K562 (cell line): ENCODE results near the gene HIF1AN. TPM values are rescaled to one million over a fixed set of nuclear protein-coding genes. Genes with fewer than 3 reads are reported as not detected.

Experiments used
- ATAC-seq: fragments of 200-7000 bp; cut with Tn5 transposase; 3 replicates; pipeline ENCODE4 v1.9.1; 2020; ENCODE audit warnings: moderate library complexity
- BruUV-seq: library from RNA; stranded (reverse); fragments of 400-500 nt; replicated peaks from 2 replicates; lab custom pipeline; 2021; lab: Mats Ljungman, UMichigan
- CTCF ChIA-PET: fragments of 300-600 bp; formaldehyde crosslinking; extraction: SDS; loops from one replicate; lab custom pipeline; 2021; ENCODE audit warnings: low intra/inter-chr PET ratio; lab: Yijun Ruan, JAX
- POLR2A ChIA-PET: fragments of 300-600, 350-650 bp; sonication (Branson Sonifier 250); formaldehyde crosslinking; extraction: SDS; loops from one replicate; lab custom pipeline; 2021; ENCODE audit warnings: antibody characterized with exemption, inconsistent platforms; lab: Yijun Ruan, JAX
- DNase-seq, 4 experiments: peaks; one replicate each; pipeline versions ENCODE4 v3.0.0 to v3.0.0-alpha.2; 2011 to 2018; ENCODE audit warnings: low spot score in 3 of 4, mixed read lengths in 3 of 4; ENCODE audit errors: extremely low read depth in 1 of 4
- FAIRE-seq: peaks from 2 replicates; lab custom pipeline; 2011; peaks lifted over from hg19 to GRCh38; lab: Jason Lieb, UNC
- H2AFZ ChIP-seq: 2 replicates; pipeline ENCODE4 v1.6.0; 2011; ENCODE audit warnings: low read depth, low read length, control low read depth, inconsistent platforms
- H3K27ac ChIP-seq: fragments of 200-600 bp; 3 replicates; pipeline ENCODE4 v1.8.0; 2011; ENCODE audit warnings: low read depth, mild to moderate bottlenecking, control low read depth, inconsistent platforms, low read length, moderate library complexity, mixed read lengths; ENCODE audit errors: extremely low read depth
- H3K27me3 ChIP-seq, 2 experiments: fragments of 300-600 bp in 1 of 2; 2 replicates in 1 of 2; 3 replicates in 1 of 2; pipeline versions ENCODE4 v1.6.0 to v1.8.0; 2011; ENCODE audit warnings: inconsistent platforms in 2 of 2, low read length in 2 of 2, mild to moderate bottlenecking in 1 of 2, mixed read lengths in 1 of 2, moderate library complexity in 1 of 2; ENCODE audit not compliant: control insufficient read depth in 2 of 2, insufficient read depth in 2 of 2
- H3K36me3 ChIP-seq: fragments of 300-600 bp; 3 replicates; pipeline ENCODE4 v1.8.0; 2011; ENCODE audit warnings: mild to moderate bottlenecking, low read length, inconsistent platforms; ENCODE audit not compliant: control insufficient read depth, insufficient read depth
- H3K4me1 ChIP-seq, 2 experiments: fragments of 200-600 bp in 1 of 2; replicated peaks in 1 of 2; 2 replicates in 1 of 2; 3 replicates in 1 of 2; pipeline versions ENCODE4 v1.5.1 to v1.8.0; 2011; ENCODE audit warnings: inconsistent platforms in 2 of 2, low read length in 2 of 2, mild to moderate bottlenecking in 1 of 2, mixed read lengths in 1 of 2, moderate library complexity in 1 of 2; ENCODE audit not compliant: control insufficient read depth in 2 of 2, insufficient read depth in 2 of 2
- H3K4me2 ChIP-seq: 2 replicates; pipeline ENCODE4 v1.6.1; 2011; ENCODE audit warnings: low read length, control low read depth, inconsistent platforms, mixed read lengths; ENCODE audit not compliant: insufficient read depth
- H3K4me3 ChIP-seq: fragments of 200-600 bp; sonication (generic), shearing (Covaris generic); 2 replicates; pipeline ENCODE4 v1.5.1; 2016; ENCODE audit warnings: control low read depth, inconsistent platforms
- H3K79me2 ChIP-seq: fragments of 200-600 bp; 3 replicates; pipeline ENCODE4 v1.8.0; 2011; ENCODE audit warnings: low read length, inconsistent platforms; ENCODE audit not compliant: control insufficient read depth, insufficient read depth
- H3K9ac ChIP-seq, 2 experiments: 2 replicates each; pipeline versions ENCODE4 v1.6.0 to v1.6.1; 2011; ENCODE audit warnings: low read depth in 2 of 2, low read length in 2 of 2, control low read depth in 1 of 2, inconsistent platforms in 1 of 2, mild to moderate bottlenecking in 1 of 2, mixed read lengths in 1 of 2; ENCODE audit not compliant: insufficient read depth in 1 of 2
- H3K9me1 ChIP-seq: one replicate; pipeline ENCODE4 v1.6.0; 2011; ENCODE audit warnings: inconsistent platforms, mild to moderate bottlenecking, low read length, moderate library complexity; ENCODE audit not compliant: control insufficient read depth, insufficient read depth
- H3K9me3 ChIP-seq: replicated peaks from 2 replicates; pipeline ENCODE4 v1.5.1; 2011; ENCODE audit warnings: low read depth, low read length, inconsistent platforms; ENCODE audit not compliant: control insufficient read depth, insufficient read depth
- H4K20me1 ChIP-seq: replicated peaks from 2 replicates; pipeline ENCODE4 v1.6.1; 2011; ENCODE audit warnings: low read length, inconsistent platforms, mixed read lengths; ENCODE audit not compliant: control insufficient read depth, insufficient read depth
- ARID2 ChIP-seq: fragments of 450-650 bp; IDR thresholded peaks from 2 replicates; pipeline ENCODE4 v1.6.1; 2017; ENCODE audit warnings: antibody characterized with exemption, mild to moderate bottlenecking
- FIP1L1 ChIP-seq: fragments of 200-400 bp; formaldehyde crosslinking; IDR thresholded peaks from 2 replicates; pipeline ENCODE4 v1.6.1; 2018; ENCODE audit warnings: mild to moderate bottlenecking, low read depth, low read length; ENCODE audit not compliant: poor library complexity, severe bottlenecking
- JUN ChIP-seq, 2 experiments: sonication (generic) in 1 of 2; formaldehyde crosslinking in 1 of 2; IDR thresholded peaks; 2 replicates each; pipeline versions ENCODE4 v1.6.1 to v1.8.0; 2012 to 2022; ENCODE audit warnings: borderline replicate concordance in 2 of 2, mild to moderate bottlenecking in 2 of 2, improper control_type of control experiment in 1 of 2, low read depth in 1 of 2, low read length in 1 of 2, missing genetic modification reagents in 1 of 2
- KLF6 ChIP-seq: fragments of 250-450 bp; sonication (Bioruptor Pico); IDR thresholded peaks from 2 replicates; pipeline ENCODE4 v1.4.0; 2020; ENCODE audit warnings: mild to moderate bottlenecking, moderate library complexity, borderline replicate concordance
- MECOM ChIP-seq: fragments of 250-450 bp; sonication (Bioruptor Pico); IDR thresholded peaks from 2 replicates; pipeline ENCODE4 v1.8.0; 2022; ENCODE audit warnings: inconsistent platforms
- MTF1 ChIP-seq: fragments of 250-450 bp; sonication (Bioruptor Pico); IDR thresholded peaks from 2 replicates; pipeline ENCODE4 v1.9.0; 2021; ENCODE audit warnings: moderate library complexity, mild to moderate bottlenecking, inconsistent platforms, borderline replicate concordance
- NONO ChIP-seq, 2 experiments: fragments of 200-400 bp in 1 of 2; fragments of 450-650 bp in 1 of 2; formaldehyde crosslinking in 1 of 2; IDR thresholded peaks; 2 replicates each; pipeline ENCODE4 v1.6.1; 2017; ENCODE audit warnings: low read depth in 2 of 2, mild to moderate bottlenecking in 2 of 2, moderate library complexity in 2 of 2, low read length in 1 of 2
- NR1H2 ChIP-seq: sonication (generic); formaldehyde crosslinking; IDR thresholded peaks from 2 replicates; pipeline ENCODE4 v1.4.0; 2020; ENCODE audit warnings: mild to moderate bottlenecking, missing genetic modification reagents
- NR3C1 ChIP-seq: sonication (generic); formaldehyde crosslinking; IDR thresholded peaks from 2 replicates; pipeline ENCODE4 v1.8.1; 2022; ENCODE audit warnings: missing genetic modification reagents
- RAD51 ChIP-seq: fragments of 450-650 bp; IDR thresholded peaks from 2 replicates; pipeline ENCODE4 v1.7.1; 2016; ENCODE audit warnings: low read depth, mild to moderate bottlenecking, borderline replicate concordance
- SIN3B ChIP-seq: fragments of 450-650 bp; IDR thresholded peaks from 2 replicates; pipeline ENCODE4 v1.6.1; 2017; ENCODE audit warnings: low read depth, mild to moderate bottlenecking, moderate library complexity
- TCF7 ChIP-seq: sonication (generic); IDR thresholded peaks from 2 replicates; pipeline ENCODE4 v1.6.1; 2016; ENCODE audit warnings: antibody characterized with exemption, borderline replicate concordance
- ZNF174 ChIP-seq: fragments of 250-450 bp; sonication (Bioruptor Pico); IDR thresholded peaks from 2 replicates; pipeline ENCODE4 v1.4.0; 2020; ENCODE audit warnings: mild to moderate bottlenecking
- ZNF384 ChIP-seq: IDR thresholded peaks from 2 replicates; pipeline ENCODE4 v1.6.1; 2012; ENCODE audit warnings: low read depth, low read length, improper control_type of control experiment
- WGBS: fragments of 100-300 bp; shearing (Covaris generic); methylation state at CpG from one replicate; pipeline ENCODE4 v1.1.6; 2016; ENCODE audit warnings: low coverage, mixed read lengths; ENCODE audit not compliant: insufficient coverage; ENCODE audit errors: missing lambda C conversion rate; 5-methylcytosine and 5-hydroxymethylcytosine counted together
- in situ Hi-C: fragments of 300-500 bp; cut with MboI; formaldehyde crosslinking; loops from 4 replicates; pipeline ENCODE4 v1.15.0; 2018; ENCODE audit warnings: inconsistent platforms, mixed read lengths
- intact Hi-C: fragments of 100-400 bp; cut with micrococcal nuclease; formaldehyde crosslinking; loops from 2 replicates; pipeline ENCODE4 v1.14.2; 2022
- polyA plus RNA-seq, 8 experiments: library from polyadenylated mRNA; depleted of rRNA in 4 of 8; stranded (reverse) in 5 of 8; unstranded in 3 of 8; fragments of >200 nt; fragmentation: Nextera tagmentation in 2 of 8; fragmentation: Illumina TruSeq in 1 of 8; extraction: Ambion mirVana in 2 of 8; extraction: Trizol in 1 of 8; gene quantifications; 2 replicates each; pipeline versions ENCODE4 v1.2.1 to v1.2.3, GENCODE V29; 2011 to 2014; ENCODE audit warnings: inconsistent platforms in 1 of 8, missing spikeins in 1 of 8
- total RNA-seq, 7 experiments: library from RNA; depleted of rRNA in 6 of 7; stranded (reverse); fragments of >200 nt in 6 of 7; fragmentation: Illumina TruSeq in 2 of 7; extraction: Trizol in 2 of 7; gene quantifications; 2 replicates each; pipeline versions ENCODE4 v1.2.1 to v1.2.3, GENCODE V29; 2011 to 2021; ENCODE audit warnings: low replicate concordance in 1 of 7
- TF ChIP-seq, protein P1 (sequence below): fragments of 250-450 bp; sonication (Bioruptor Pico); IDR thresholded peaks from 2 replicates; pipeline ENCODE4 v1.4.0; 2020; ENCODE audit warnings: mild to moderate bottlenecking, moderate library complexity, borderline replicate concordance
- TF ChIP-seq, protein P2 (sequence below): sonication (generic); formaldehyde crosslinking; IDR thresholded peaks from 2 replicates; pipeline ENCODE4 v1.8.0; 2023; ENCODE audit warnings: mild to moderate bottlenecking, missing genetic modification reagents

Gene HIF1AN
- total and polyA plus RNA-seq, 9 of the 15 experiments (the other 6 are each of a cell fraction or from before 2014, with no cell fraction given) = 1.2 to 16.8 (median 6.9) TPM

DNA sequence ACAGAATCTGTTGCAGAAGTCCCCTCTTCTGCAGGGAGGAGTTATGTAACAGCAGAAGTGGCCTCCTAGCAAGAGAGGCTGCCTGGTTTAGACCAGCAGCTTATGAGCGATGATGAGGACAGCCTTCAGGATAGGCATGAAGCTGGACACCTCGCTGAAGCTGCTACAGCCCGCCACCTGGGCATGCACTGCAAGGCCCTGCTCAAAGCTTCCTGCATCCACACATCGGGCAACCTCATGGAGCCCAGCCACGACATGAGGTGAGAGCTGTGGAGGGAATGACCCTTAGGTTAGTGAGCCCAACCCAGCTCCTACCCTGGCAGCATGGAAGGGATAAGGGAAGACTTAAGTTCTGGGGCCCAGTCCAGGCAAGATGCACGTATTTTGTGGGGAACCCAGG, 48.2 kb upstream of the HIF1AN start (continued):
- no peak for TF ChIP-seq MECOM (CRISPR knock-in tag)
- TF ChIP-seq TCF7 = no peak

- no peaks in the 10 kb centered on the region; the same call in 2 of the 3 replicates for H3K36me3 ChIP-seq
- TF ChIP-seq FIP1L1 (no peak), RAD51 (no peak), ARID2 (no peak), NR3C1 (CRISPR knock-in tag) (no peak), NR1H2 (CRISPR knock-in tag) (no peak), ZNF174 (CRISPR knock-in tag) (no peak), ZNF384 (no peak), SIN3B (no peak), JUN (IDR thresholded peaks at IDR 0.05; ENCODE audit: borderline replicate concordance, low read depth, low read length) (no peak), JUN (CRISPR knock-in tag; IDR thresholded peaks at IDR 0.05; ENCODE audit: borderline replicate concordance) (no peak), NONO (IDR thresholded peaks at IDR 0.05; ENCODE audit: low read depth in 2 of 2, low read length in 1 of 2) (no peak), KLF6 (CRISPR knock-in tag) (no peak), MTF1 (CRISPR knock-in tag) (no peak)
- TF ChIP-seq, protein P1, sequence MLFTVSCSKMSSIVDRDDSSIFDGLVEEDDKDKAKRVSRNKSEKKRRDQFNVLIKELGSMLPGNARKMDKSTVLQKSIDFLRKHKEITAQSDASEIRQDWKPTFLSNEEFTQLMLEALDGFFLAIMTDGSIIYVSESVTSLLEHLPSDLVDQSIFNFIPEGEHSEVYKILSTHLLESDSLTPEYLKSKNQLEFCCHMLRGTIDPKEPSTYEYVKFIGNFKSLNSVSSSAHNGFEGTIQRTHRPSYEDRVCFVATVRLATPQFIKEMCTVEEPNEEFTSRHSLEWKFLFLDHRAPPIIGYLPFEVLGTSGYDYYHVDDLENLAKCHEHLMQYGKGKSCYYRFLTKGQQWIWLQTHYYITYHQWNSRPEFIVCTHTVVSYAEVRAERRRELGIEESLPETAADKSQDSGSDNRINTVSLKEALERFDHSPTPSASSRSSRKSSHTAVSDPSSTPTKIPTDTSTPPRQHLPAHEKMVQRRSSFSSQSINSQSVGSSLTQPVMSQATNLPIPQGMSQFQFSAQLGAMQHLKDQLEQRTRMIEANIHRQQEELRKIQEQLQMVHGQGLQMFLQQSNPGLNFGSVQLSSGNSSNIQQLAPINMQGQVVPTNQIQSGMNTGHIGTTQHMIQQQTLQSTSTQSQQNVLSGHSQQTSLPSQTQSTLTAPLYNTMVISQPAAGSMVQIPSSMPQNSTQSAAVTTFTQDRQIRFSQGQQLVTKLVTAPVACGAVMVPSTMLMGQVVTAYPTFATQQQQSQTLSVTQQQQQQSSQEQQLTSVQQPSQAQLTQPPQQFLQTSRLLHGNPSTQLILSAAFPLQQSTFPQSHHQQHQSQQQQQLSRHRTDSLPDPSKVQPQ = no peak
- TF ChIP-seq, protein P2, sequence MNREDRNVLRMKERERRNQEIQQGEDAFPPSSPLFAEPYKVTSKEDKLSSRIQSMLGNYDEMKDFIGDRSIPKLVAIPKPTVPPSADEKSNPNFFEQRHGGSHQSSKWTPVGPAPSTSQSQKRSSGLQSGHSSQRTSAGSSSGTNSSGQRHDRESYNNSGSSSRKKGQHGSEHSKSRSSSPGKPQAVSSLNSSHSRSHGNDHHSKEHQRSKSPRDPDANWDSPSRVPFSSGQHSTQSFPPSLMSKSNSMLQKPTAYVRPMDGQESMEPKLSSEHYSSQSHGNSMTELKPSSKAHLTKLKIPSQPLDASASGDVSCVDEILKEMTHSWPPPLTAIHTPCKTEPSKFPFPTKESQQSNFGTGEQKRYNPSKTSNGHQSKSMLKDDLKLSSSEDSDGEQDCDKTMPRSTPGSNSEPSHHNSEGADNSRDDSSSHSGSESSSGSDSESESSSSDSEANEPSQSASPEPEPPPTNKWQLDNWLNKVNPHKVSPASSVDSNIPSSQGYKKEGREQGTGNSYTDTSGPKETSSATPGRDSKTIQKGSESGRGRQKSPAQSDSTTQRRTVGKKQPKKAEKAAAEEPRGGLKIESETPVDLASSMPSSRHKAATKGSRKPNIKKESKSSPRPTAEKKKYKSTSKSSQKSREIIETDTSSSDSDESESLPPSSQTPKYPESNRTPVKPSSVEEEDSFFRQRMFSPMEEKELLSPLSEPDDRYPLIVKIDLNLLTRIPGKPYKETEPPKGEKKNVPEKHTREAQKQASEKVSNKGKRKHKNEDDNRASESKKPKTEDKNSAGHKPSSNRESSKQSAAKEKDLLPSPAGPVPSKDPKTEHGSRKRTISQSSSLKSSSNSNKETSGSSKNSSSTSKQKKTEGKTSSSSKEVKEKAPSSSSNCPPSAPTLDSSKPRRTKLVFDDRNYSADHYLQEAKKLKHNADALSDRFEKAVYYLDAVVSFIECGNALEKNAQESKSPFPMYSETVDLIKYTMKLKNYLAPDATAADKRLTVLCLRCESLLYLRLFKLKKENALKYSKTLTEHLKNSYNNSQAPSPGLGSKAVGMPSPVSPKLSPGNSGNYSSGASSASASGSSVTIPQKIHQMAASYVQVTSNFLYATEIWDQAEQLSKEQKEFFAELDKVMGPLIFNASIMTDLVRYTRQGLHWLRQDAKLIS = no peak
Measured at GRCh38 chr10:100489396-100489795, 46.3 kb upstream of the HIF1AN start.

More at GRCh38 chr10:100489396-100489795, 46.3 kb upstream of the HIF1AN start:
- Histone ChIP-seq H3K79me2 (no peaks in the 10 kb centered on the region), H3K27ac (no peak overlapping the region), H3K27me3 (no peaks in the 10 kb centered on the region), H3K9me1 (no peaks in the 10 kb centered on the region), H3K9me3 (no peaks in the 10 kb centered on the region), H3K4me3 (no peak overlapping the region), H3K4me1 (no peaks in the 10 kb centered on the region), H3K4me2 (no peak overlapping the region), H3K9ac (no peak overlapping the region), H2AFZ (no peak overlapping the region), H4K20me1 (0 out of 2 replicates have a peak, but pooled peaks cover 4% of the 10 kb centered on the region)
- DNase-seq = no peak
- no peak for FAIRE-seq
- BruUV-seq = no TSS peak
- ChIA-PET CTCF (no interaction called here), POLR2A (no interaction called here)
- in situ Hi-C loops (no loop called here), intact Hi-C loops (no loop called here)
- whole genome bisulfite sequencing = 30% methylated on average over 3 of the region's 5 CpGs
- ATAC-seq = no peak
